SU-DHL-6 (cell line): ENCODE results near the gene ZNF609.

ENCODE experiments used
- H2AFZ ChIP-seq: fragments of 200-600 bp; sonication (generic); 2 replicates; pipeline ENCODE4 v1.6.1; 2014; ENCODE audit warnings: low read depth, mild to moderate bottlenecking, moderate library complexity, mixed read lengths, antibody characterized with exemption, low read length; ENCODE audit not compliant: severe bottlenecking
- H3F3A ChIP-seq: fragments of 200-600 bp; shearing (Covaris generic); 2 replicates; pipeline ENCODE4 v1.6.0; 2016; ENCODE audit warnings: antibody characterized with exemption, mild to moderate bottlenecking; ENCODE audit not compliant: insufficient read depth
- H3K27ac ChIP-seq: fragments of 200-600 bp; sonication (generic); 2 replicates; pipeline ENCODE4 v1.5.1; 2016; ENCODE audit warnings: low read depth, mild to moderate bottlenecking, low read length, moderate library complexity, mixed read lengths
- H3K27me3 ChIP-seq: fragments of 200-600 bp; sonication (generic), shearing (Covaris generic); 2 replicates; pipeline ENCODE4 v1.6.0; 2014; ENCODE audit warnings: mild to moderate bottlenecking, low read length
- H3K36me3 ChIP-seq: fragments of 200-600 bp; sonication (generic); 2 replicates; pipeline ENCODE4 v1.6.1; 2014; ENCODE audit warnings: mild to moderate bottlenecking, low read length, mixed read lengths
- H3K4me2 ChIP-seq: fragments of 300-600, 200-600 bp; shearing (Covaris generic), sonication (generic); 2 replicates; pipeline ENCODE4 v1.6.0; 2014; ENCODE audit warnings: low read length, low read depth, mild to moderate bottlenecking; ENCODE audit not compliant: poor library complexity, severe bottlenecking
- H3K4me3 ChIP-seq: fragments of 200-600 bp; sonication (generic); 2 replicates; pipeline ENCODE4 v1.5.1; 2014; ENCODE audit warnings: antibody characterized with exemption, low read length, mild to moderate bottlenecking, mixed read lengths; ENCODE audit not compliant: insufficient read depth, poor library complexity, severe bottlenecking
- H3K79me2 ChIP-seq: fragments of 200-600 bp; sonication (generic); 2 replicates; pipeline ENCODE4 v1.6.1; 2014; ENCODE audit warnings: mild to moderate bottlenecking, low read length, moderate library complexity; ENCODE audit not compliant: insufficient read depth
- H3K9ac ChIP-seq: fragments of 200-600 bp; sonication (generic); 2 replicates; pipeline ENCODE4 v1.7.0; 2014; ENCODE audit warnings: mild to moderate bottlenecking, low read length
- H3K9me2 ChIP-seq: fragments of 200-600 bp; sonication (generic); replicated peaks from 2 replicates; pipeline ENCODE4 v1.6.1; 2014; ENCODE audit warnings: low read length; ENCODE audit not compliant: insufficient read depth
- H3K9me3 ChIP-seq: fragments of 200-600 bp; sonication (generic); 2 replicates; pipeline ENCODE4 v1.6.1; 2014; ENCODE audit warnings: low read length, mixed read lengths; ENCODE audit not compliant: insufficient read depth
- H4K20me1 ChIP-seq: fragments of 200-600 bp; sonication (generic); 2 replicates; pipeline ENCODE4 v1.6.1; 2014; ENCODE audit warnings: low read depth, mild to moderate bottlenecking, antibody characterized with exemption, low read length, moderate library complexity, mixed read lengths
- CTCF ChIP-seq: fragments of 200-600 bp; sonication (generic); IDR thresholded peaks from one replicate; pipeline ENCODE4 v1.5.1; 2017; ENCODE audit warnings: antibody characterized with exemption, mild to moderate bottlenecking, low read length, moderate library complexity; ENCODE audit not compliant: insufficient read depth, poor library complexity, severe bottlenecking
- EZH2phosphoT487 ChIP-seq: fragments of 200-600 bp; sonication (generic), shearing (Covaris generic); conservative IDR thresholded peaks from 2 replicates; pipeline ENCODE4 v1.6.1; 2018; ENCODE audit warnings: mild to moderate bottlenecking, antibody characterized with exemption, low read length, moderate library complexity, mixed read lengths

The ZNF609 gene

GRCh38 chr15:64423970-64424369 is 36.4 kb upstream of the ZNF609 start:
- no peaks in the 10 kb centered on the region; the same call in 1 of the 2 replicates for H3K36me3 ChIP-seq
- no peak overlapping the region for H3K4me2 ChIP-seq

GRCh38 chr15:64425221-64425620 is 35.2 kb upstream of the ZNF609 start:
- Histone ChIP-seq H3K79me2 (no peaks in the 10 kb centered on the region), H3K36me3 (no peaks in the 10 kb centered on the region), H3K4me3 (no peak overlapping the region), H2AFZ (no peak overlapping the region), H4K20me1 (no peaks in the 10 kb centered on the region), H3F3A (no peaks in the 10 kb centered on the region), H3K4me2 (no peak overlapping the region), H3K9me2 (no peaks in the 10 kb centered on the region), H3K9ac (no peak overlapping the region), H3K27me3 (no peaks in the 10 kb centered on the region), H3K27ac (no peak overlapping the region), H3K9me3 (no peaks in the 10 kb centered on the region)
- TF ChIP-seq EZH2phosphoT487 (no peak), CTCF (no peak)

More at GRCh38 chr15:64423970-64424369, 36.4 kb upstream of the ZNF609 start:
- Histone ChIP-seq H3K27me3 (no peaks in the 10 kb centered on the region), H3K4me3 (no peak overlapping the region), H3K9ac (no peak overlapping the region), H3K27ac (no peak overlapping the region), H2AFZ (no peak overlapping the region), H3K9me3 (no peaks in the 10 kb centered on the region), H3F3A (no peaks in the 10 kb centered on the region), H3K79me2 (no peaks in the 10 kb centered on the region), H4K20me1 (no peaks in the 10 kb centered on the region), H3K9me2 (no peaks in the 10 kb centered on the region)
- TF ChIP-seq CTCF (no peak), EZH2phosphoT487 (no peak)

- no peaks in the 10 kb centered on the region for H4K20me1 ChIP-seq
Observed at GRCh38 chr15:64426845-64427465, 33.4 kb upstream of the ZNF609 start.

More at GRCh38 chr15:64426845-64427465, 33.4 kb upstream of the ZNF609 start:
- Histone ChIP-seq H3K27me3 (no peaks in the 10 kb centered on the region), H3K4me3 (no peak overlapping the region), H3K27ac (no peak overlapping the region), H2AFZ (no peak overlapping the region), H3K36me3 (no peaks in the 10 kb centered on the region), H3K9ac (no peak overlapping the region), H3K9me3 (no peaks in the 10 kb centered on the region), H3K9me2 (no peaks in the 10 kb centered on the region), H3K79me2 (no peaks in the 10 kb centered on the region), H3K4me2 (no peak overlapping the region), H3F3A (no peaks in the 10 kb centered on the region)
- TF ChIP-seq EZH2phosphoT487, result no peak
- TF ChIP-seq CTCF, result no peak
